K562 (cell line): ENCODE results near the gene SEPHS2. TPM values are rescaled to one million over a fixed set of nuclear protein-coding genes. Genes with fewer than 3 reads are reported as not detected.

Source experiments
- ATF2 ChIP-seq: sonication (generic); formaldehyde crosslinking; IDR thresholded peaks from 2 replicates; pipeline ENCODE4 v1.8.1; 2022; ENCODE audit warnings: missing genetic modification reagents
- BACH1 ChIP-seq: fragments of 200-800 bp; sonication (Bioruptor generic); IDR thresholded peaks from 2 replicates; pipeline ENCODE4 v1.6.1; 2016; ENCODE audit warnings: missing genetic modification characterization, missing compliant biosample characterization
- BRD4 ChIP-seq: fragments of 200-600 bp; sonication (generic); IDR thresholded peaks from 2 replicates; pipeline ENCODE4 v1.6.1; 2017; ENCODE audit warnings: inconsistent platforms
- CUX1 ChIP-seq: fragments of 200-800 bp; sonication (Bioruptor generic); IDR thresholded peaks from 2 replicates; pipeline ENCODE4 v1.6.1; 2016; ENCODE audit warnings: missing genetic modification characterization, missing compliant biosample characterization
- ETS1 ChIP-seq: conservative IDR thresholded peaks from 2 replicates; pipeline ENCODE4 v1.6.1; 2011; ENCODE audit warnings: low read depth, mild to moderate bottlenecking, low read length; ENCODE audit not compliant: control insufficient read depth
- FOXO4 ChIP-seq: fragments of 450-650 bp; formaldehyde crosslinking; IDR thresholded peaks from 2 replicates; pipeline ENCODE4 v1.4.0; 2020; ENCODE audit warnings: mild to moderate bottlenecking, moderate library complexity
- MAFG ChIP-seq: fragments of 450-650 bp; conservative IDR thresholded peaks from 2 replicates; pipeline ENCODE4 v1.6.1; 2016; ENCODE audit warnings: missing genetic modification characterization, missing compliant biosample characterization
- RAD51 ChIP-seq: fragments of 450-650 bp; IDR thresholded peaks from 2 replicates; pipeline ENCODE4 v1.7.1; 2016; ENCODE audit warnings: low read depth, mild to moderate bottlenecking, borderline replicate concordance
- SAFB2 ChIP-seq: fragments of 200-400 bp; formaldehyde crosslinking; IDR thresholded peaks from 2 replicates; pipeline ENCODE4 v1.6.1; 2018; ENCODE audit warnings: borderline replicate concordance, low read length, low read depth, moderate library complexity; ENCODE audit not compliant: severe bottlenecking
- USF2 ChIP-seq: sonication (generic); formaldehyde crosslinking; IDR thresholded peaks from 2 replicates; pipeline ENCODE4 v1.5.0; 2020; ENCODE audit warnings: missing genetic modification reagents
- ZBTB9 ChIP-seq: fragments of 450-650 bp; formaldehyde crosslinking; IDR thresholded peaks from 2 replicates; pipeline ENCODE4 v1.4.0; 2020; ENCODE audit warnings: mild to moderate bottlenecking, moderate library complexity
- ZNF217 ChIP-seq: sonication (generic); formaldehyde crosslinking; IDR thresholded peaks from 2 replicates; pipeline ENCODE4 v1.8.0; 2022; ENCODE audit warnings: mild to moderate bottlenecking, missing genetic modification reagents
- ZSCAN32 ChIP-seq: fragments of 450-650 bp; formaldehyde crosslinking; IDR thresholded peaks from 2 replicates; pipeline ENCODE4 v1.4.0; 2020; ENCODE audit warnings: mild to moderate bottlenecking, moderate library complexity
- polyA plus RNA-seq, 8 experiments: library from polyadenylated mRNA; depleted of rRNA in 4 of 8; stranded (reverse) in 5 of 8; unstranded in 3 of 8; fragments of >200 nt; fragmentation: Nextera tagmentation in 2 of 8; fragmentation: Illumina TruSeq in 1 of 8; extraction: Ambion mirVana in 2 of 8; extraction: Trizol in 1 of 8; gene quantifications; 2 replicates each; pipeline versions ENCODE4 v1.2.1 to v1.2.3, GENCODE V29; 2011 to 2014; ENCODE audit warnings: inconsistent platforms in 1 of 8, missing spikeins in 1 of 8
- total RNA-seq, 7 experiments: library from RNA; depleted of rRNA in 6 of 7; stranded (reverse); fragments of >200 nt in 6 of 7; fragmentation: Illumina TruSeq in 2 of 7; extraction: Trizol in 2 of 7; gene quantifications; 2 replicates each; pipeline versions ENCODE4 v1.2.1 to v1.2.3, GENCODE V29; 2011 to 2021; ENCODE audit warnings: low replicate concordance in 1 of 7

SEPHS2 gene
- total and polyA plus RNA-seq, 9 of the 15 experiments (the other 6 are each of a cell fraction or from before 2014, with no cell fraction given): 20.9 to 90.6 (median 43.4) TPM

- no peak for TF ChIP-seq FOXO4 (CRISPR knock-in tag)
- no peak for TF ChIP-seq ZBTB9 (CRISPR knock-in tag)
- no peak for TF ChIP-seq BACH1 (tag)
- peak; percentile 72; the same call in 1 of the 2 replicates for TF ChIP-seq ETS1
- TF ChIP-seq ZNF217: no peak
- peak; percentile 60 for TF ChIP-seq RAD51
- no peak for TF ChIP-seq CUX1
- TF ChIP-seq MAFG (tag): no peak
- TF ChIP-seq ATF2 (CRISPR knock-in tag): no peak
- TF ChIP-seq ZSCAN32 (CRISPR knock-in tag): no peak
- peak; percentile 50 for TF ChIP-seq USF2 (CRISPR knock-in tag)
- TF ChIP-seq SAFB2: no peak
- TF ChIP-seq BRD4: no peak
Observed at GRCh38 chr16:30430428-30430970, 15.2 kb downstream of the SEPHS2 start (continued).
